ENCODE results near the gene ZNF236. TPM values are rescaled to one million over a fixed set of nuclear protein-coding genes. Genes with fewer than 3 reads are reported as not detected.

Gene ZNF236
- total RNA-seq, 6 experiments from 2014 or later: 6.3 to 10.4 (median 8.1) TPM

DNA sequence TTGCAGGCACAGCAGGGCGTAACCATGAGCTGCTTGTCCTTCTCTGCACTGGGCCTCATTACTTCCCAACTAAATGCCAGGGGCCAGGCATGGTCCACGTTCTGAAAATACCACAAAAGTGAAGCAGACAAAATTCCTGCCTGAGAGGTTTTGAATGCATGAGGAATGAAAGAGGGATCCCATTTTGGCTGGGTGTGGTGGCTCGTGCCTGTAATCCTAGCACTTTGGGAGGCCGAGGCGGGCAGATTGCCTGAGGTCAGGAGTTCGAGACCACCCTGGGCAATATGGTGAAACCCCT is 170.7 kb downstream of the ZNF236 start:
- Mint-ChIP-seq H3K27me3 (ENCODE audit: insufficient read depth) (peaks cover 51% of the 10 kb centered on the region), H3K4me3 (no peak overlapping the region), H3K36me3 (ENCODE audit: low read depth) (no peaks in the 10 kb centered on the region), H3K4me1 (ENCODE audit: low read depth) (no peaks in the 10 kb centered on the region), H3K9me3 (no peaks in the 10 kb centered on the region; the same call in 1 of the 2 replicates), H3K27ac (no peak overlapping the region)
- TF ChIP-seq, protein P1, sequence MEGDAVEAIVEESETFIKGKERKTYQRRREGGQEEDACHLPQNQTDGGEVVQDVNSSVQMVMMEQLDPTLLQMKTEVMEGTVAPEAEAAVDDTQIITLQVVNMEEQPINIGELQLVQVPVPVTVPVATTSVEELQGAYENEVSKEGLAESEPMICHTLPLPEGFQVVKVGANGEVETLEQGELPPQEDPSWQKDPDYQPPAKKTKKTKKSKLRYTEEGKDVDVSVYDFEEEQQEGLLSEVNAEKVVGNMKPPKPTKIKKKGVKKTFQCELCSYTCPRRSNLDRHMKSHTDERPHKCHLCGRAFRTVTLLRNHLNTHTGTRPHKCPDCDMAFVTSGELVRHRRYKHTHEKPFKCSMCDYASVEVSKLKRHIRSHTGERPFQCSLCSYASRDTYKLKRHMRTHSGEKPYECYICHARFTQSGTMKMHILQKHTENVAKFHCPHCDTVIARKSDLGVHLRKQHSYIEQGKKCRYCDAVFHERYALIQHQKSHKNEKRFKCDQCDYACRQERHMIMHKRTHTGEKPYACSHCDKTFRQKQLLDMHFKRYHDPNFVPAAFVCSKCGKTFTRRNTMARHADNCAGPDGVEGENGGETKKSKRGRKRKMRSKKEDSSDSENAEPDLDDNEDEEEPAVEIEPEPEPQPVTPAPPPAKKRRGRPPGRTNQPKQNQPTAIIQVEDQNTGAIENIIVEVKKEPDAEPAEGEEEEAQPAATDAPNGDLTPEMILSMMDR (IDR thresholded peaks at IDR 0.05): no peak
- DNase-seq: no peak

DNA sequence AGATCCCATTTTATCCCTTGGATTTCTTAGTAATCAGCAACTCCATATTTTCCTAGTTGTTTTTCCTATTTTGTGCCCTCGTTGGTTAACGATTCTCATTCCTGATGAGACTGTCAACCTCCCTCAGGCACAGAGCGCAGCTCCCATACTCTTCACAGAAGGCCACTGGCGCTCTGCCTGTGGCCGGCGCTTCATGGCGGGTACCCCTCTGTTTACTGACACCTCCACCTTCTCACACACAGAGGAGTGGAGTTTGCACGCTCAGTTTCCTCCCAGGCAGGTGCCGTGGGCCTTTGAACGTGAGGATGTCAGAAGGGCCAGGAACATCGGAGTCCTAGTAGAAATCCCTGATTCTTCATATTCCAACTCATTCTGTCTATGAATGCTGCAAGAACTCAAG is 171.2 kb downstream of the ZNF236 start:
- TF ChIP-seq, protein P1 (IDR thresholded peaks at IDR 0.05): no peak
- H3K4me1 Mint-ChIP-seq (ENCODE audit: low read depth): no peaks in the 10 kb centered on the region
- H3K27me3 Mint-ChIP-seq (ENCODE audit: insufficient read depth): peaks cover 45% of the 10 kb centered on the region
- no peak for DNase-seq
- H3K36me3 Mint-ChIP-seq (ENCODE audit: low read depth): no peaks in the 10 kb centered on the region
- H3K9me3 Mint-ChIP-seq: no peaks in the 10 kb centered on the region; the same call in 1 of the 2 replicates
- no peak overlapping the region for H3K4me3 Mint-ChIP-seq
- no peak overlapping the region for H3K27ac Mint-ChIP-seq

DNA sequence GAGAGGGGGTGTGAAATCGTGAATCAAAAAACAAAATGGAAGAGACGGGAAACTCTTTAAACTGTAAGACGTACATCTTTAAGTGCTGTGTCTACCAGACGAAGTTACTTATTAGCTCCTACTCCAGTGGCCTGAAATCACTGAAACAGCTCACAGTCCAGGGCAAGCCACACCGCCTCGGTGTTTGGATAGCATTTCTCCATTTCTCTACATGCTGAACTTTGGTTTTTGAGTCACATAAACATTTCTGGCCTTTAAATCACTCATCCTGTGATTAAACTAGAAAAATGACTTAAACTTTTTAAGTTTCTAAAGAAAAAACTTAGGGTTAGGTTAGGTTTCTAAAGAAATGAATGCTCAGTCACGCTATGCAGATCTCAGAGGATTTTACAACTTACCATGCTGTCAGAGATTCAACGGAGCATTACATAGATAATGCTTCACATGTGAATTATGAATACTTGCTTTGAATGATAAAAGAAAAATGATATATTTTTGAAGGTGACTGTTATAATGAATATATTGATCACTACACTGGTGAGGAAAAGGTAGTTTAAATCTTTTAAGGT is 171.8 kb downstream of the ZNF236 start:
- TF ChIP-seq, protein P1 (IDR thresholded peaks at IDR 0.05): no peak
- Mint-ChIP-seq H3K4me1 (ENCODE audit: low read depth) (no peaks in the 10 kb centered on the region), H3K9me3 (no peaks in the 10 kb centered on the region; the same call in 1 of the 2 replicates), H3K27ac (no peak overlapping the region), H3K36me3 (ENCODE audit: low read depth) (no peaks in the 10 kb centered on the region), H3K27me3 (ENCODE audit: insufficient read depth) (peaks cover 45% of the 10 kb centered on the region), H3K4me3 (no peak overlapping the region)
- no peak for DNase-seq

DNA sequence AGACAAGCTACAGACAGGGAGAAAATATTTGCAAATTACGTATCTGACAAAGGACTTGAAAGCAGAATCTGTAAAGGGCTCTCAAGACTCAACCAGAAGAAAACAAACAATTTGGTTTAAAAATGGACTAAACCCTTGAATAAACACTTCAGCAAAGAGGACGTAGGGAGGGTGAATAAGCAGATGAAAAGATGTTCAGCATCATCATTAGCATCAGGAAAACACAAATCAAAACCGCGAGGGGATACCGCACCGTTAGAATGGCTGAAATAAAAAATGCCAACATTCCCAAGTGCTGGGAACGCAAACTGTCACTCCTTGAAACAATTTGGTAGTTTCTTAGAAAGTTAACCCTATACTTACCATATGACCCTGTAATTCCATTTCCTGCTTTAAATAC is 173.5 kb downstream of the ZNF236 start:
- no peaks in the 10 kb centered on the region for H3K36me3 Mint-ChIP-seq (ENCODE audit: low read depth)
- H3K4me3 Mint-ChIP-seq: no peak overlapping the region
- H3K4me1 Mint-ChIP-seq (ENCODE audit: low read depth): no peaks in the 10 kb centered on the region
- peaks cover 31% of the 10 kb centered on the region for H3K27me3 Mint-ChIP-seq (ENCODE audit: insufficient read depth)
- no peaks in the 10 kb centered on the region; the same call in 1 of the 2 replicates for H3K9me3 Mint-ChIP-seq
- DNase-seq: no peak
- TF ChIP-seq, protein P1 (IDR thresholded peaks at IDR 0.05): no peak
- H3K27ac Mint-ChIP-seq: no peak overlapping the region

DNA sequence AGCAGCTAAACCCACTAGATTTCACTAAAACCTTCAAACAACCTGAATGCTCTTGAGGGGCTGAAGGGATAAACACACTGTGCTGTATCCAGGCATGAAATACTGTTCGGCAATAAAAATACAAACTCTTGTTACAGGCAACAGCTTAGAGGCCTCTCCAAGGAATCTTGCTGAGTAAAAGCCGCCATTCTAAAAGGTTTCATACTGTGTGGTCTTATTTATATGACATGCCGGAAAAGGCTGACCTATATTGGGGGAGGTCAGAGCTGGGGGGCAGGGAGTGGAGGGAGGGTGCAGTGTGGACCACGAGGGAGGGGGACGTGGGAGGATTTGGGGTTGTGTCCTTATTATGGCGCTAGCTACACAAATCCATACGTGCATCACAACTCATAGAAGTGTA is 174.1 kb downstream of the ZNF236 start:
- TF ChIP-seq, protein P1 (IDR thresholded peaks at IDR 0.05): no peak
- H3K27ac Mint-ChIP-seq: no peak overlapping the region

More for the DNA sequence above, 174.1 kb downstream of the ZNF236 start:
- DNase-seq: no peak
- Mint-ChIP-seq H3K36me3 (ENCODE audit: low read depth) (no peaks in the 10 kb centered on the region), H3K9me3 (no peaks in the 10 kb centered on the region; the same call in 1 of the 2 replicates), H3K4me3 (no peak overlapping the region), H3K27me3 (ENCODE audit: insufficient read depth) (peaks cover 31% of the 10 kb centered on the region), H3K4me1 (ENCODE audit: low read depth) (no peaks in the 10 kb centered on the region)
